NCI-H226 (cell line): Measurements from ENCODE around the gene GAL3ST3.
A peak's percentile ranks its signal among the peaks of the same experiment; 100 is the strongest.
"Not testable (repeated sequence)": the region's sequence is repeated elsewhere in the genome, so short reads cannot be mapped to it uniquely, and the experiment has no call there.

Experiments
- DNase-seq: peaks from one replicate; pipeline ENCODE4 v3.0.0-alpha.2; 2015

GAL3ST3 gene, protein sequence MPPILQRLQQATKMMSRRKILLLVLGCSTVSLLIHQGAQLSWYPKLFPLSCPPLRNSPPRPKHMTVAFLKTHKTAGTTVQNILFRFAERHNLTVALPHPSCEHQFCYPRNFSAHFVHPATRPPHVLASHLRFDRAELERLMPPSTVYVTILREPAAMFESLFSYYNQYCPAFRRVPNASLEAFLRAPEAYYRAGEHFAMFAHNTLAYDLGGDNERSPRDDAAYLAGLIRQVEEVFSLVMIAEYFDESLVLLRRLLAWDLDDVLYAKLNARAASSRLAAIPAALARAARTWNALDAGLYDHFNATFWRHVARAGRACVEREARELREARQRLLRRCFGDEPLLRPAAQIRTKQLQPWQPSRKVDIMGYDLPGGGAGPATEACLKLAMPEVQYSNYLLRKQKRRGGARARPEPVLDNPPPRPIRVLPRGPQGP

DNA sequence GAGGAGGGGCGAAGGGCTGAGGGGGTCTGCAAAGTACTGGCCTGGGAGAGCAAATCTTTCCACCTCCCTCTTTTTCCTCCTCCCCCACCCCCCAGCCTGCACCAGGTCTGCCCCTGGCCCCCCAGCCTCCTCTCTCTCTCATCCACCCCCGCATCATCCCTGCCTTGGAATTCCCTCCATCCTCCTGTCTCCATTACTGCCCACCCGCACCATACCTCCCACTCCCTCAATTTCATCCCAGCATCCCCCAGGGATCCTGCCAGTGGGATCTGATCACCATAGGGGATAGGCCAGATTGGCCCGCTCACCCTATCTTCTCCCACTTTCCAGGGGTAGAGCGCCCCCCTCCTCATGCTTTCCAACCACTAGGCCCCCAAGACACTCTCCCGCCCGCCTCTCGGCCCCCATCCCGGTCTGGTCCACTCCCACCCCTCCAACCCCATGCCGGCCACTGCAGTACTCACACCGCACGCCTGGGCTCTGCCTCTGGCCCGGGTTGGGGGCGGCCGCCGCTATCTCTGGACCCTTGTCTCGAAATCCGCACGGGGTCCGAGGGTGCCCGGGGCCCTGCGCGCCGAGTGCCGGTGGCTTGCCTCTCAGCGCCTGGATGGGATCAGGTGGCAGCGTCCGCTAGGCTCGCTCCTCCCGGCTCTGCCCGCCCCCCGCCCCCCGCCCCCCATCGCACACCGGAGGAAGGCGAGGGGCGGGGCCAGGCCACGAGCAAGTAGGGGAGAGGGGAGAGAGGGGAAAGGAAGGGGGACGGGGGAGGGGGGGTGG is at the start of gene GAL3ST3:
GAL3ST3 (minus strand) TSS at position 615 of the 777 bp plus-strand sequence. CDS start 3,746 bp downstream, outside the sequence.
- DNase-seq: no peak

DNA sequence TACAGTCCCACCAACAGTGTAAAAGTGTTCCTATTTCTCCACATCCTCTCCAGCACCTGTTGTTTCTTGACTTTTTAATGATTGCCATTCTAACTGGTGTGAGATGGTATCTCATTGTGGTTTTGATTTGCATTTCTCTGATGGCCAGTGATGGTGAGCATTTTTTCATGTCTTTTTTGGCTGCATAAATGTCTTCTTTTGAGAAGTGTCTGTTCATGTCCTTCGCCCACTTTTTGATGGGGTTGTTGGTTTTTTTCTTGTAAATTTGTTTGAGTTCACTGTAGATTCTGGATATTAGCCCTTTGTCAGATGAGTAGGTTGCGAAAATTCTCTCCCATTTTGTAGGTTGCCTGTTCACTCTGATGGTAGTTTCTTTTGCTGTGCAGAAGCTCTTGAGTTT is 43.2 kb upstream of the GAL3ST3 start:
- not testable (repeated sequence) for DNase-seq

DNA sequence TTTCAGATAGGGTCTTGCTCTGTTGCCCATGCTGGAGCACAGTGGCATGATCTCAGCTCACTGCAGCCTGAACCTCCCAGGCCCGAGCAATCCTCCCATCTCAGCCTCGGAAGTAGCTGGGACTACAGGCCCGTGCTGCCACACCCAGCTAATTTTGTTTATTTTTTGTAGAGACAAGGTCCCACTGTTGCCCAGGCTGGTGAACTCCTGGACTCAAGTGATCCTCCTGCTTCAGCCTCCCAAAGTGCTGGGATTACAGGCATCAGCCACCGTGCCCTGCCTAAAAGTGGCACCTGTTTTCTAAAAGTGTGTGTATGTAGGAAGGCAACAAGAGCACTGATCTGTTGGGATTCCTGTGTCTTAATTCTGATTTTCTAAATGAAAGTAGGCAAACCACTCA is 41.3 kb upstream of the GAL3ST3 start:
- DNase-seq: no peak

DNA sequence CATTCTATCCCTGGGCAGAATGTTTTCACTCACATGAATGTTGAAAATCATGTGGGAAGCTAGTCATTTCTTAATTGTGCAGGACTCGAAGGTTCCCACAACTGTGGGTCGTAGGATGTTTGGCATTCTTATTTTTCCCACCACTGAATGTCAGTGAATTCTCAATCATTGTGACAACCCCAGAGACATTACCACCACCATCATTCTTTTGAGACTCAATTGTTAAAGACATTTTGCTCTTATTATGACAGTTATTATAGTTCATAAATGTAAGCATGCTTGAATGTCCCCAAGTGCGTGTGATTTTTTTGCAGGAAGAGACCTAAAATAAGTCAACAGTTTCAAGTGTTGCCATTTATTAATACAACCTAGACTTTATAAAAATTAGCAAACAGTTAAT is 40.1 kb upstream of the GAL3ST3 start:
- no peak for DNase-seq

DNA sequence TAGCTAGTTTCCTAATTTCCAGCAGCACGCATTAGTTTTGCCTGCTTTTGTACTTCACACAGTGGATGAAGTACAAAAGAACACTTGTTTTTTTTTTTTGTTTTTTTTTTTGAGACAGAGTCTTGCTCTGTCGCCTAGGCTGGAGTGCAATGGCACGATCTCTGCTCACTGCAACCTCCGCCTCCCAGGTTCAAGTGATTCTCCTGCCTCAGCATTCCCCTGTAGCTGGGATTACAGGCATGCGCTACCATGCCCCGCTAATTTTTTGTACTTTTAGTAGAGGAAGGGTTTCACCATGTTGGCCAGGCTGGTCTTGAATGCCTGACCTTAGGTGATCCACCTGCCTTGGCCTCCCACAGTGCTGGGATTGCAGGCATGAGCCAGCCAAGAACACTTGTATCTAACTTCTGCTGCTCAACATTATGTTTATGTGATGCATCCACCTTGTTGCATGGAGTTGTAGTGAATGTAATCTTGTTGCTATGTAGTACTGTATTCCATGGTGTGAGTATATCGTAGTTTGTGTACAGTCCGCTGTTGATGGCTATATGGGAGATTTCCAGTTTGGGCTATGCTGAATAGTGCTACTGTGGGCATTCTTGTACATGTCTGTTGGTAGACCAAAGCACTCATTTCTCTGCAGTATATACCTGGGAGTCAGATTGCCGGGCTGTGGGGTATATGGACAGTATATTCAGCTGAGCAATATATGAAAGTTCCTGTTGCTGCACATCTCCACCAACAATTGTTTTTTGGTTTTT is 38.4 kb upstream of the GAL3ST3 start:
- DNase-seq: no peak

DNA sequence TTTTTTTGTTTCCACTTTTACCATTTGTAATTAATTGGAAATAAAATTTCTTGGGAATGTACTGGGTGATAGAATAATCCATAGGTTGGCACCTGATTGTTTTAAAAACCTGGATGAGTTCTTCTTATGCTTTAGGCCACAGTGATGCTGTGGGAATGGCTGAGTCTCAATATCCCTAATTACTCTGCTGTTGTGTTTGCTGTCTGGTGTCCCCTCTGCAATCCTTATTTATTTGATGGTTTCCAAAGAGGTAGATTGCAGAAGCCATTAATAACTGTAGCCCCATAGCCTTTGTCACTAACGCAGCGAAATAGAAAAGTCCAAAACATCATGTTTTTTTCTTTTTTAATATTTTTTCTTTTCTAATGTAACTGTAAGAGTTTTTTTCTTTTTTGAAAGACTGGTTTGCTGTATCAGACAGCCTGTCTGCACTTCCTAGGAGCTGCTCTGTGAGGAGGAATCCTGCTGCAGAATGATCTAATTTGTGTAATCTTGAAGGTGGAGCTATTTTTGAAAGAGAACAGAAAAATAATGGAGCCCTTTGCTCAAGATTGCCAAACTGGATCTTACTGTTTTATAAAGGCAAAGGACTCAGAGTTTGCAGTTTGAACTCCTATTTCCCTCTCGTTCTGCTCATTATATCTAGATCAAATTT is 36.0 kb upstream of the GAL3ST3 start:
- no peak for DNase-seq

DNA sequence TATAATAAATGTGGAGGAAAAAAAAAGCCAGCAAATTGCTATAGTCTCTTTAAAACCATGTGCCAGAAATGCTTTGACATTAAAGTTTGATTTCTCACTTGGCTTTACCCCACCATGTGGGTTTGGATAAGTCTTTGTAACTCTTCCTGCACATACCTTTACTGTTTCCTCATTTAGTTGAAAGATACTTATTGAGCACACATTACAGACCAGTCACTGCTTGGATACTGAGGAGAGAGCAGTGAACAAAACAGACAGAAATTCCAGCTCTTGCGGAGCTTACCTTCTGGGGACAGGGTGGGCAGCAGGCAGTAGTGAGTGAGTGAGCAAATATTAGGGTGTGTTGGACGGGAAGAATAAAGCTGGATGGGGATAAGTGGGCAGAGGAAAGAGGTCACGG is 34.8 kb upstream of the GAL3ST3 start:
- DNase-seq: no peak

DNA sequence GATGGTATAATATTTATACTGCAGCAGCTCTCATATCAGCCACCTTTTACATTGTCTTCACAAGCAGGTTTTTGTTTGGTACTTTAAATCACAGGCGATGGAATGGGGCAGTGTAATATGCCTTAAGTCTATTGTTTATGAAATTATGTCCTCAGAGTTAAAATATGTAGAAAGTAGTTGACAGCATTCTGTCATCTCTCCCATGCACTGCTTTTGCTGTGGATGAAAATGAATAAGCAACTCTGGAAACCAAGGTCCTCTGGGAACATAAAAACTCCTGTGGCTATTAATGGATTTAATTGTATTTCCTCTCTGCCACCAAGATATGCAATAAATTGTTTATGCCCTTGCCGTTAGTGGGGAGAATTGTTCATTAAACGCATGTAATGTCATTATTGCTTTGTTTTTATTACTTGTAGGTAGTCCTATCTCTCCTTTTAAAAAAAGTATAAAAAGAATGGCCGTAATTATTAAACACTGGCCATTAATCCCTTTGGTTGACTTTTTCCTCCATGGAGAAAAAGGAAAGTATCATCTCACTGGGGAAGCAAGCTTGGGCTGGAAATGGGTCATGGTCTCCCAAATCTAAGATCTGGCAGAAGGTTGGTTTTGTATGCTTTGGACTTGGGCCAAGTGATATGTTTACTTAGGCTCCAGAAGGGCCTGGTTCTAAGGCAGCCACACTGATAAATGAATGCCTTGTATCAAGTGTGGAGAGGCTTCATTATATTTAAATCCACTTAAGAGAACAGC is 34.2 kb upstream of the GAL3ST3 start:
- DNase-seq: no peak

DNA sequence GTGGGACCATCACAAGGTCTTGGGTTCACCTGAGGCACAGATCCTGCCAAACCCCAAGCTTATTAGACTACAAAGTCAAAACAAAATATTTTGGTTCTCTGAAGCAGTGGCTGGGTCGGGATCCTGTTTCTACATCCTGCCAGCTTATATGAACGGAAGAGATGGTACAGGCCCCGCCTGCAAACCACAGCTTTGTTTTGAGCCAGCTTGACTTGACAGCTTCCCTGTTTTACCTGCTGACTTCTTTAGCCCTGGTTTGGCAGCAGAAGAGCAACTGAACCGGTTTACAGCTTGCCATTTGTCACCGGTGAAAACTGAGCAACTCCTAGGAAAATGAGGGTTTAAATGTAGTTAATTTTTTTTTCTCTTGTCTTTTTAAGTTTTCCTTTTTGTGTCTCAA is 32.5 kb upstream of the GAL3ST3 start:
- DNase-seq: peak; percentile 48

DNA sequence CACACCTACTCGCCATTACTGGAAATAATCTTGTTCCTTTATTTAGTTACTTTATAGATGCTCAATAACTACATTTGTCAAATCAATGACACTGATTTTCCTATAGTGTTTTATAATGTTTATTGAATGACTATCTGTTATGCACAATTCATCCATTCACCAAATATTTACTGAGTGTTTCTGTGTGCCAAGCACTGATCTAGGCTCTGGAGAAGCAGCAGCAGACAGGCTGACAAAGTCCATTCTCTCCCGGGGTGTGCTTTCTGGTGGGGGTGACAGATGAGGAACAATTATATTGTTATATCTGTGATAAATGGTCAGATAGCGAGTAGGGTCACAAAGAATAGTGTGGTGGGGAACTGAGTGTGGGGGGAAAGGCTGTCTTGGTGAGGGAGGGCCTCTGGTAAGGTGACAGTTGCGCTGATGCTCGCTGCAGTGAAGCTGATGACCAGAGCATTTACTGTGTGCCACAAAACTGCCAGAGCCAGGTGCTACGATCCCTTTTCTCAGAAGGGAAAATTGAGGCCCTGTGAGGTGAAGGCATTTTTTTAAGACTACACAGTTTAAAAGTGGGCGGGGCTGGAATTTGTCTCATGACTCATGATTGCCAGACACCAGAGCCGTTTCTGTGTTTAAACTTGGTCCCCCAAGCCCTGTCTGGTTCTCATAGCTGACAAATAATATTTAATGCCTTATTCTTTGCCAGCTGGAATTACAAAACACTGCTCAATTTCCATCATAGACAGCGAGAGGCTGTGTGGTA is 31.3 kb upstream of the GAL3ST3 start:
- DNase-seq: peak; percentile 57

DNA sequence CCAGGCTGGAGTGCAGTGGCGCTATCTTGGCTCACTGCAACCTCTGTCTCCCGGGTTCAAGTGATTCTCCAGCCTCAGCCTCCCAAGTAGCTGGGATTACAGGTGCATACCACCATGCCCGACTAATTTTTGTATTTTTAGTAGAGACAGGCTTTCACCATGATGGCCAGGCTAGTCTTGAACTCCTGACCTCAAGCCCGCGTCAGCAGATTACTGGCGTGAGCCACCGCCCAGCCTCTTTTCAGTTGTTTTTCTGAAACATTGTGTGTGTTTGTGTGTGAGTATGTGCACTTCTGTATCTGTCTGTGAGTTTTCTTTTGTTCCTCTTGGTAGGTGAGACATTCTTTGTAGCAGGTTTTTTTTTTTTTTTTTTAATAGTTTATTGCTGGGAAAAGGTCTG is 30.0 kb upstream of the GAL3ST3 start:
- not testable (repeated sequence) for DNase-seq

DNA sequence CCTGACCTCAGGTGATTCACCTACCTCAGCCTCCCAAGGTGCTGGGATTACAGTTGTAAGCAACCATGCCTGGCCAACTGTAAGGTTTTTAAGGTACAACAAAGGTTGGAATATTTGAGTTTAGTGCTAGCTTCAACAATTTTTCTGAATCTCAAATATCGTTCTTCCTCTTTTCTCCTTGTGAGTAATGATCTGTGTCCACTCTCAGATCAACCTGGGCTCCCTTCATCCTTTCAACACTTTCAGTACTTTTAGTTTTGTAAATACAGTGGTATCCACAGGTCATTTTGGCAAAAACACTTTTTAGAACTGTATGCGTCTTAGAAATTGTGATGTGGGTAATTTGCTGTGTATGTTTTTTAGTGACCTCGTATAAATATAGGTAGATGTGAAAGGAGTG is 29.0 kb upstream of the GAL3ST3 start:
- DNase-seq: no peak

DNA sequence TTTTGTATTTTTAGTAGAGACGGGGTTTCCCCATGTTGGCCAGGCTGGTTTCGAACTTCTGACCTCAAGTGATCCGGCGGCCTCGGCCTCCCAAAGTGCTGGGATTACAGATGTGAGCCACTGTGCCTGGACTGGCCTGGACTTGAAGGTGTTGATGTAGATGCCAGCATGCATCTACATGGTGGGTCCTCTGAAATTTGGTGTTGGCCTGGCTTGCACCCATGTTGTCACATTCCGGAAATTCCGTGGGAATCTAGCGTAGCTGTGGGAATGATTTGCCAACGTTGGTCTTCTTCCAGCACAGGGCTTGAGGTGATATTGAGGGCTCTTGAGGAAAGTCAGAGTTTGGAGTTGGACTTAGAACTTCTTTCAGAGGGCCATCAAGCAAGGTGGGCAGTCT is 27.6 kb upstream of the GAL3ST3 start:
- peak; percentile 54 for DNase-seq

DNA sequence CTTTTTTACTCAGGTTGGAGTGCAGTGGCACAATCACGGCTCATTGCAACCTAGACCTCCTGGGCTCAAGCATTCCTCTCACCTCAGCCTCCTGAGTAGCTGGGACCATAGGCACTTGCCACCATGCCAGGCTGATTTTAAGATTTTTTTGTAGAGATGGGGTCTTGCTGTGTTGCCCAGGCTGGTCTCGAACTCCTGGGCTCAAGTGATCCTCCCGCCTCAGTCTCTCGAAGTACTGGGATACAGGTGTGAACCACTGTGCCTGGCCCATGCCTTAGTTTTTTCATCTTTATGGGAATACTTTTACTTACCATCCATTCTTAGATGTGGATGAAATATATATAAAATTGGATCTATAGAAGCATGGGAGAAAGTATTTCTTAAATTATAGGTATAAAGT is 26.3 kb upstream of the GAL3ST3 start:
- no peak for DNase-seq

DNA sequence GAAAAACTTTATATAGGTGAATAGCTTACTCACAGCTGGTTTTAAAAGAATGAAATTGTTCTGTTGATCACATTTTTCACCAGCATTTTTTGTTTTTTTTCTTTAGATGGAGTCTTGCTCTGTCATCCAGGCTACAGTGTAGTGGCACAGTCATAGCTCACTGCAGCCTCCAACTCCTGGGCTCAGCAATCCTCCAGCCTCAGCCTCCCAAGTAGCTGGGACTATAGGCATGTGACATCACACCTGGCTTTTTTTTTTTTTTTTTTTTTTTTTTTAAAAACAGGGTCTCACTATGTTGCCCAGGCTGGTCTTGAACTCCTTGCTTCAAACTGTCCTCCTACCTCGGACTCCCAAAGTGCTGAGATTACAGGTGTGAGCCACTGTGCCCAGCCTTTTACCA is 24.7 kb upstream of the GAL3ST3 start:
- DNase-seq: no peak

DNA sequence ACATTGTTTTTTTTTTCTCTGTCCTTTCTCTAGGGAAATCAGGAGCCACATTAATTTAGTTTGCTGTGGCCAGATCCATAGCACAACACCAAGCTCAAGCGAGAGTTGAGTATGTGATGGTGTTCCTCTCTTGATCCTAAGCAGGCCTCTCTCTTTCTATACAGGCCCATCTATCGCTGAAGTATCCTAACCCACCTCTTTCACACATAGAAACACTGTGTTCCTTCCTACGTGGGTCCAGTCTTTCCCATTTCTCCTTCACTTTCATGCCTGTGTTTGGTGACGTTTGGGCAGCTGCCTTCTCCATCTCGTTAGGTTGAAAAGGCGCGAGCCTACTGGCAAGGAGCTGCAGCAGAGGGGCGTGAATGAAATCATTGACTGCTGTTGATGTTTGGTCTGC is 23.6 kb upstream of the GAL3ST3 start:
- DNase-seq: no peak

DNA sequence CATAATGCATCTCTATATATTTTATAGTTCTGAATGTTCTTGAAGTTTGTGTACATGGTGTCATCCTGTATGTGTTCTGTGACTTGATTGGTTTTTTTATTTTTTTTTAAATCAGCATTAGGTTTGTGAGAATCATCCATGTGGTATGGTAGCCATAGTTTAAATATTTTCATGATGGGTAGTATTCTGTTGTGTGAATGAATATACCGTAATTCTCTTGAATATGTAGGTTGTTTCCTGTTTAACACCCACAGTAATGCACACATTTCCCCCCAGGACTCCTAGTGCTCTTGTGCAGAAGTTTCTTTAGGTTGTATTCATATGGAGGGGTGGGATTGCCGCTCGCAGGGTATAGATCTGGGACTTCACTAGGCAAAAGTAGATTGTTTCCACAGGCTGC is 23.1 kb upstream of the GAL3ST3 start:
- no peak for DNase-seq

DNA sequence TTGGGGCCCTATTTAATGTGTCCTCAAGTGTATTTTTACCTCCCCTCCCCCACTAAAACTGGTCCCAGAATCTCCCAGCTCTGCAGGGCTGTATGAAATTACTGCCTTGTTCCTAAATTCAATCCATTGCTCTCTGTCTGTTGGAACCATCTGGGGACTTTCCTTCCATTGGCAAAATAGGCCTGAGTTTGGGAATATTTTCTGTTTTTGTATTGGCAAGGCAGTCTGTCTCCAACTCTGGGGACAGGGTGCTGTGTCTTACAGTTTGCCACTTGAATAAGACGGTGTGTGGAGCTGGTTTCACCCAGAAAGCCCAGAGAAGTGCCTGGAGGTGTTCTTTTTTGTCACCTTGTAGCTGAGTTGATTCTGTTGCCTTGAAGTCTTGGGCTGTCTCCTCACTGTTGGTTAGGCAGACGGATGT is 22.4 kb upstream of the GAL3ST3 start:
- DNase-seq: no peak

DNA sequence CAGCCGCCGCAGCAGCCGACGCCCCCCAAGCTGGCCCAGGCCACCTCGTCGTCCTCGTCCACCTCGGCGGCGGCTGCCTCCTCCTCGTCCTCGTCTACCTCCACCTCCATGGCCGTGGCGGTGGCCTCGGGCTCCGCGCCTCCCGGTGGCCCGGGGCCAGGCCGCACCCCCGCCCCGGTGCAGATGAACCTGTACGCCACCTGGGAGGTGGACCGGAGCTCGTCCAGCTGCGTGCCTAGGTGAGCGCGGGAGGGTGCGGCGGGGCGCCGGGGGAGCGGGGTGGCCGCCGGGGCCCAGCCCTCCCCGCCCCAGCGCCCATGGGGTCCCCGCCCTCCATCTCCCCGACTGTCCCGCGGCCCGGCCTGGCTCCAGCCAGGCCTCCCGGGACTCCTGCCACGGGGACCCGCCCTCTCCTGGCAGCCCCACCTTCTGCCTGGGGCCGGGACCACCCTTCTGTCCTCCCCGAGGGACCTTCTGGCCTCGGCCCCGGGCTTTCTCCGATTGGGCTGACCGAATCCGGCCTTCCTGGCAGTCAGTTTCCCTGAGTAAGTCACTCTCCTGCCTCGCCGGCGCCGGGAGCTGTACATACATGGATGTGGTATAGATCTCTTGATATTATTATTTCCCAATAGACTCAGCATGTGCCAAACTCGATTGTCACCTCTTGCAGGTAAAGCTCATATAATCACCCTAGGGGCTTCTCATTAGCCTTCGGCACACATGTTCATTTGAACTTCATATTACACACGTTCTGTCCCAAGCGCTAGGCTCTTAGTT is 21.8 kb upstream of the GAL3ST3 start:
- DNase-seq: no peak
